ENCODE measurements around the gene ALG10B. TPM values are rescaled to one million over a fixed set of nuclear protein-coding genes. Genes with fewer than 3 reads are reported as not detected.
"Not testable (repeated sequence)": the region's sequence is repeated elsewhere in the genome, so short reads cannot be mapped to it uniquely, and the experiment has no call there.

ALG10B gene
- total RNA-seq, 2 donors from 2014 or later = 6.3 to 11.6 TPM

DNA sequence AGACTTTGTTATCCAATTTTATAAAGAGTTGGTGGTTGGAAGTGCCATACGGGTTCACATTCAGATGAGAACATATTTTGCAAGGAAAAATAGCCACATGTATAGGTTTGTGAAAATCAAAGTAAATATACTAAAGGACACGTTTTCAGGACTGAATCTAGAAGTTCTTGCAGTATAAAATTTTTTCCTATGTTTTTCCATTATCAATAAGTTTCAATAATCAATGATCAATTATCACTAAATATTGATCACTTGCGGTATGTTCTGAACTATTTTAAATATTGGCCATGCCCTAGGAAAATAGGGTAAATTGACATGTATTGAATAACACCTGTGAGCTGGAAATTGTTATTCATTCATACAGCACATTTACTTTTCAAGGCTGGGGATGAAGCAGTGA is 25.9 kb downstream of the ALG10B start:
- H3K9me3 Mint-ChIP-seq = peaks cover 39% of the 10 kb centered on the region

DNA sequence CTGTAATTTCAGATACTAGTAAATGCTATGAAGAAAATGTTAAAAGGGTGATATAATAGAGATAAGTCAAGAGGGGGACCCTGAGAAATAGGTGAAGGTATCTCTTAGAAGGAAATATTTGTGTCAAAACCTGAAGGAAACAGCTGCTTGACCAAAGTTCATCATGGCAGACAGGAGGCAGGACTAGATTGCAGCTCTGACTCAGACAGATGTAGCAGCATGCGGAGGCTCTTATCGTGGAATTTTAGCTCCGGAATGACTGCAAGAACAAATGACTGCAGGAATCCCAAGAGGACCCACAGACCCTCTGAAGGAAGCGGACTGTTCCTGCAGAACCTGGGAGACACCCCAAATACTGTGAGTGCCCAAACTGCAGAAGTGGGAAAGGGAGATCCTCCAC is 26.7 kb downstream of the ALG10B start:
- not testable (repeated sequence) for H3K4me3 Mint-ChIP-seq; DNase-seq; H3K9ac ChIP-seq (ENCODE audit: extremely low read depth, low read length, poor library complexity, severe bottlenecking); H3K36me3 Mint-ChIP-seq (ENCODE audit: low read depth); H3K36me3 ChIP-seq (ENCODE audit: control insufficient read depth, insufficient read depth, low read length); H3K4me1 ChIP-seq (ENCODE audit: control insufficient read depth, insufficient read depth, low read length); H3K27ac Mint-ChIP-seq; H3K4me3 ChIP-seq (ENCODE audit: low read length); H3K4me1 Mint-ChIP-seq; H3K27me3 ChIP-seq (ENCODE audit: control insufficient read depth, insufficient read depth, low read length, poor library complexity, severe bottlenecking); H3K9me3 ChIP-seq (ENCODE audit: control insufficient read depth, low read length); H3K27me3 Mint-ChIP-seq (ENCODE audit: insufficient read depth); H3K27ac ChIP-seq (ENCODE audit: low read depth, low read length)
- peaks cover 41% of the 10 kb centered on the region for H3K9me3 Mint-ChIP-seq
- 82 to 100% methylated on average over 2 to 4 of the region's 4 CpGs for WGBS, 2 experiments (ENCODE audit: insufficient coverage in 1 of 2, insufficient read length in 1 of 2)

More for the DNA sequence above, 25.9 kb downstream of the ALG10B start:
- Mint-ChIP-seq H3K4me3 (no peak overlapping the region), H3K36me3 (ENCODE audit: low read depth) (peaks cover 2% of the 10 kb centered on the region), H3K4me1 (no peaks in the 10 kb centered on the region), H3K27me3 (ENCODE audit: insufficient read depth) (no peaks in the 10 kb centered on the region), H3K27ac (no peak overlapping the region)
- Histone ChIP-seq H3K4me3 (ENCODE audit: low read length) (no peak overlapping the region), H3K9ac (ENCODE audit: extremely low read depth, low read length, poor library complexity, severe bottlenecking) (no peak overlapping the region), H3K36me3 (ENCODE audit: control insufficient read depth, insufficient read depth, low read length) (no peaks in the 10 kb centered on the region), H3K27ac (ENCODE audit: low read depth, low read length) (no peak overlapping the region), H3K4me1 (ENCODE audit: control insufficient read depth, insufficient read depth, low read length) (no peaks in the 10 kb centered on the region), H3K27me3 (ENCODE audit: control insufficient read depth, insufficient read depth, low read length, poor library complexity, severe bottlenecking) (no peaks in the 10 kb centered on the region), H3K9me3 (ENCODE audit: control insufficient read depth, low read length) (no peaks in the 10 kb centered on the region)
- WGBS, 2 experiments (ENCODE audit: insufficient coverage in 1 of 2, insufficient read length in 1 of 2) = 29 to 75% methylated on average over 1 to 2 of the region's 3 CpGs
- DNase-seq = no peak
- TF ChIP-seq, protein P1, sequence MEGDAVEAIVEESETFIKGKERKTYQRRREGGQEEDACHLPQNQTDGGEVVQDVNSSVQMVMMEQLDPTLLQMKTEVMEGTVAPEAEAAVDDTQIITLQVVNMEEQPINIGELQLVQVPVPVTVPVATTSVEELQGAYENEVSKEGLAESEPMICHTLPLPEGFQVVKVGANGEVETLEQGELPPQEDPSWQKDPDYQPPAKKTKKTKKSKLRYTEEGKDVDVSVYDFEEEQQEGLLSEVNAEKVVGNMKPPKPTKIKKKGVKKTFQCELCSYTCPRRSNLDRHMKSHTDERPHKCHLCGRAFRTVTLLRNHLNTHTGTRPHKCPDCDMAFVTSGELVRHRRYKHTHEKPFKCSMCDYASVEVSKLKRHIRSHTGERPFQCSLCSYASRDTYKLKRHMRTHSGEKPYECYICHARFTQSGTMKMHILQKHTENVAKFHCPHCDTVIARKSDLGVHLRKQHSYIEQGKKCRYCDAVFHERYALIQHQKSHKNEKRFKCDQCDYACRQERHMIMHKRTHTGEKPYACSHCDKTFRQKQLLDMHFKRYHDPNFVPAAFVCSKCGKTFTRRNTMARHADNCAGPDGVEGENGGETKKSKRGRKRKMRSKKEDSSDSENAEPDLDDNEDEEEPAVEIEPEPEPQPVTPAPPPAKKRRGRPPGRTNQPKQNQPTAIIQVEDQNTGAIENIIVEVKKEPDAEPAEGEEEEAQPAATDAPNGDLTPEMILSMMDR (conservative IDR thresholded peaks at IDR 0.05) = no peak

DNA sequence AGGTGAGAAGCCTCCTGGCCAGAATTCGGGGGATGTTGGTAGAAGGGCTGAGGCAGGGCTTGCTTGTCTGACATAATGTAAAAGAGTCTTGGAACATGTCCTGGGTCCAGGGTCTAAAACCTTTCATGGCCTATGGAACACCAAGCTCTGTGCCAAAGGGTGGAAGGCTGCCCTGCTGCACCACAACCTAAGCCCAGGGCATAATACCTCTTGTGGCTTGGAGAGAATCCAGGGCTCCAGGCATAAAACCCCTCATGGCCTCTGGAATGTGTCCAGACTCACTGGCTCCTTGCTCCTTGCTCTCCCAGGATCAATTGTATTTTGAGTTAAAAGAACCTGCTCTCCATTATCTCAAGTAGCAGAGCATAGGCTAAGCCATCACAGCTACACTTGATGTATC is 27.3 kb downstream of the ALG10B start:
- H3K4me1 Mint-ChIP-seq; H3K27ac ChIP-seq (ENCODE audit: low read depth, low read length); H3K4me3 ChIP-seq (ENCODE audit: low read length); H3K4me1 ChIP-seq (ENCODE audit: control insufficient read depth, insufficient read depth, low read length); H3K9me3 ChIP-seq (ENCODE audit: control insufficient read depth, low read length); H3K36me3 Mint-ChIP-seq (ENCODE audit: low read depth); H3K4me3 Mint-ChIP-seq; H3K27me3 Mint-ChIP-seq (ENCODE audit: insufficient read depth); H3K36me3 ChIP-seq (ENCODE audit: control insufficient read depth, insufficient read depth, low read length); DNase-seq; H3K9ac ChIP-seq (ENCODE audit: extremely low read depth, low read length, poor library complexity, severe bottlenecking); H3K27ac Mint-ChIP-seq; H3K27me3 ChIP-seq (ENCODE audit: control insufficient read depth, insufficient read depth, low read length, poor library complexity, severe bottlenecking): not testable (repeated sequence)
- 92 to 100% methylated on average over 1 of the region's 1 CpG for WGBS, 2 experiments (ENCODE audit: insufficient coverage in 1 of 2, insufficient read length in 1 of 2)
- H3K9me3 Mint-ChIP-seq = peaks cover 45% of the 10 kb centered on the region

GRCh38 chr12:38350342-38351174 is 34.0 kb downstream of the ALG10B start:
- 81 to 100% methylated on average over 1 to 2 of the region's 4 CpGs for WGBS, 2 experiments (ENCODE audit: insufficient coverage in 1 of 2, insufficient read length in 1 of 2)
- DNase-seq = no peak
- TF ChIP-seq, protein P1 (conservative IDR thresholded peaks at IDR 0.05) = no peak
- Mint-ChIP-seq H3K4me1 (no peaks in the 10 kb centered on the region), H3K4me3 (no peak overlapping the region), H3K36me3 (ENCODE audit: low read depth) (no peaks in the 10 kb centered on the region), H3K27me3 (ENCODE audit: insufficient read depth) (peaks cover 3% of the 10 kb centered on the region), H3K27ac (no peak overlapping the region), H3K9me3 (peaks cover 33% of the 10 kb centered on the region)
- no peaks in the 10 kb centered on the region for H3K9me3 ChIP-seq (ENCODE audit: control insufficient read depth, low read length)
- no peak overlapping the region for H3K9ac ChIP-seq (ENCODE audit: extremely low read depth, low read length, poor library complexity, severe bottlenecking)
- no peaks in the 10 kb centered on the region for H3K27me3 ChIP-seq (ENCODE audit: control insufficient read depth, insufficient read depth, low read length, poor library complexity, severe bottlenecking)
- H3K4me1 ChIP-seq (ENCODE audit: control insufficient read depth, insufficient read depth, low read length) = no peaks in the 10 kb centered on the region
- H3K27ac ChIP-seq (ENCODE audit: low read depth, low read length) = no peak overlapping the region
- H3K4me3 ChIP-seq (ENCODE audit: low read length) = no peak overlapping the region
- no peaks in the 10 kb centered on the region for H3K36me3 ChIP-seq (ENCODE audit: control insufficient read depth, insufficient read depth, low read length)

DNA sequence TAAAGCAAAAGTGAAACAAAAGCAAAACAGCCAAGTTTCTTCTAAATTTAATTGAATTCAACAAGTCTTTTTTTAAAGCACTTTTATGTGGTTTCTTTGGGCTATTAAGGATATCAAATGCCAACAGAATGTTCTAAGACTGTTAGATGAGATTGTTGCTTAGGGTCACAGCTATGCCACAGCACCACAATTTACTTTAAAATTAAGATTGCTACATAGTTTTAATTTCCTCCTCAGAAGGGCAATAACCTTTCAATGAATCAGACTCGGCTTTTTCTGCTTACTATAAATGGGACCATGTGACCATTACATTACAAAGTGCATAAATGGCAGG is 34.6 kb downstream of the ALG10B start:
- H3K4me3 Mint-ChIP-seq; DNase-seq; H3K27me3 ChIP-seq (ENCODE audit: control insufficient read depth, insufficient read depth, low read length, poor library complexity, severe bottlenecking); H3K27ac Mint-ChIP-seq; H3K36me3 Mint-ChIP-seq (ENCODE audit: low read depth); H3K4me3 ChIP-seq (ENCODE audit: low read length); H3K4me1 Mint-ChIP-seq; H3K4me1 ChIP-seq (ENCODE audit: control insufficient read depth, insufficient read depth, low read length); H3K9me3 ChIP-seq (ENCODE audit: control insufficient read depth, low read length); H3K27ac ChIP-seq (ENCODE audit: low read depth, low read length); H3K9ac ChIP-seq (ENCODE audit: extremely low read depth, low read length, poor library complexity, severe bottlenecking); H3K27me3 Mint-ChIP-seq (ENCODE audit: insufficient read depth); H3K36me3 ChIP-seq (ENCODE audit: control insufficient read depth, insufficient read depth, low read length): not testable (repeated sequence)
- no CpG with 5 or more reads among the region's 1 CpG for WGBS, 2 experiments (ENCODE audit: insufficient coverage in 1 of 2, insufficient read length in 1 of 2)
- H3K9me3 Mint-ChIP-seq = peaks cover 27% of the 10 kb centered on the region
